ENCODE results near the gene SCFD2. TPM values are rescaled to one million over a fixed set of nuclear protein-coding genes. Genes with fewer than 3 reads are reported as not detected.
"Not testable (repeated sequence)": the region's sequence is repeated elsewhere in the genome, so short reads cannot be mapped to it uniquely, and the experiment has no call there.

Gene SCFD2
- total RNA-seq, 1 donor from 2014 or later, result 46.6 TPM

DNA sequence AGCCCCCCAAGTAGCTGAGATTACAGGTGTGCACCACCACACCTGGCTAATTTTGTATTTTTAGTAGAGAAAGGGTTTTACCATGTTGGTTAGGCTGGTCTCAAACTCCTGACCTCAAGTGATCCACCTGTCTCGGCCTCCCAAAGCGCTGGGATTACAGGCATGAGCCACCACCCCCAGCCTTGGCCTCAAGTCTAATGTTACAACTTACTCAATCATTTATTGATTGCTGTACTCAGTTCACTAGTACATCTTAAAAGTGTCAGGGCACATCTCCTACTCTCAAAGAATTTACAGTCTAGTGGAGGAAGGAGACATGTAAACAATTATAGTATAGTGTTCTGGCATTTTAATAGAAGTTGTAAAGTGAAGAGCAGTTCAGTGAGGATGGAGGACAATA is 19.5 kb downstream of the SCFD2 start:
- not testable (repeated sequence) for DNase-seq (ENCODE audit: low spot score)

DNA sequence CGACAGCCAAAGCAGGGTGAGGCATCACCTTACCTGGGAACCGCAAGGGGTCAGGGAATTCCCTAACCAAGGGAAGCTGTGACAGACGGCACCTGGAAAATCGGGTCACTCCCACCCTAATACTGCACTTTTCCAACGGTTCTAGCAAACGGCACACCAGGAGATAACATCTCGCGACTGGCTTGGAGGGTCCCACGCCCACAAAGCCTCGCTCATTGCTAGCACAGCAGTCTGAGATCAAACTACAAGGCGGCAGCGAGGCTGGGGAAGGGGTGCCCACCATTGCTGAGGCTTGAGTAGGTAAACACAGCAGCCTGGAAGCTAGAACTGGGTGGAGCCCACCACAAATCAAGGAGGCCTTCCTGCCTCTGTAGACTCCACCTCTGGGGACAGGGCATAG is 25.7 kb downstream of the SCFD2 start:
- DNase-seq (ENCODE audit: low spot score), result not testable (repeated sequence)

DNA sequence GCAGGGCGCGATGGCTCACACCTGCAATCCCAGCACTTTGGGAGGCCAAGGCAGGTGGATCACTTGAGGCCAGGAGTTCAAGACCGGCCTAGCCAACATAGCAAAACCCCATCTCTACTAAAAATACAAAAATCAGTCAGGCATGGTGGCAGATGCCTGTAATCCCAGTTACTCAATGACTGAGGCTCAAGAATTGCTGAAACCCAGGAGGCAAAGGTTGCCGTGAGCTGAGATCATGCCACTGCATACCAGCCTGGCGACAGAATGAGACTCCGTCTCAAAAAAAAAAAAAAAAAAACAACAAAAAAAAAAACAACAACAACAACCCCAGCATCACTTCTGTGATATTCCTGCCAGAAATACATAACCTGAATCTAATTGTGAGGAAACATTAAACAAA is 30.9 kb downstream of the SCFD2 start:
- DNase-seq (ENCODE audit: low spot score), result not testable (repeated sequence)

DNA sequence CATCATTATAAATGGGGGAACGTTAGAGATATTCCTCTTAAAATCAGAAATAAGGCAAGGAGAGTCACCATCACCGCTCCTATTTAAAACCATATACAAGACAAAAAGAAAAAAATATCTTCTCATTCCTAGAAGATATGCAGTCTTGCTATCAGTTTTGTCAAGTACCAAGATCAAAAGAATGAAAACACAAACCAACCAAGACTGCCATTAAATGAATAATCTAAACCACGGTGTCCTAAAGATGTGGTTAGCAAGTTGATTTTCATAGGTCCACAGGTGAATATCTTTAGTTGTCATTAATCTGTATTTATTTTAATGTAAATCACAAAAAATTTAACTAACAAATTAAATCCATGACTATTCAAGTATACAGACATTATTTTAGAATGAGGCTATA is 39.3 kb downstream of the SCFD2 start:
- no peak for DNase-seq (ENCODE audit: low spot score)

DNA sequence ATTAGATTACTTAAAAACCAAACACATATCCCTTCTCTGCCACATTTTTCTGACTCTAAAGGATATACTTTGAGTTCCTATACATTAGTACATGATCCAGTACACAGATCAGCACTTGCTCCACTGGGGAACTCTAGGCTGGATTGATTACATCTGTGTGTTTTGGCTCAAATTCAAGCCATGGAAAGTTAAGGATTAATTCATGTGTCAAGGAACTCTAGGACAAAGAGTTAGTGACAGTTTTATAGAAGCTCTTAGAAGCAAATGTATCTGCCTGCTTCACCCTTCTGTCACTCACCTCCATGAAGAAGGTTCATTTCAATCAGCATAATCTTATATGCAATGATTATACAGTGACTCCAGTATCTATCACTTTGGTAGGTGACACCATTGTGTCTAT is 43.2 kb downstream of the SCFD2 start:
- DNase-seq (ENCODE audit: low spot score), result no peak

DNA sequence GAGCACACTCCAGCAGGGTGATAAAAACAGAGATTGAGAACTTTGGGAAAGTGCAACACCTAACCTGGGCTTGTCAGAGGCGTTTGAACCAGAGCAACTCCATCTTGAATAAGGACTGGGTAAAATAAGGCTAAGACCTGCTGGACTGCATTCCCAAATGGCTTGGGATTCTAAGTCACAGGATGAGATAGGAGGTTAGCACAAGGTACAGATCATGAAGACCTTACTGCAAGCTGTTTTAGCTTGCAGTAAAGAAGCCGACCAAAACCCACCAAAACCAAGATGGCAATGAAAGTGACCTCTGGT is 43.9 kb downstream of the SCFD2 start:
- DNase-seq (ENCODE audit: low spot score), result no peak

DNA sequence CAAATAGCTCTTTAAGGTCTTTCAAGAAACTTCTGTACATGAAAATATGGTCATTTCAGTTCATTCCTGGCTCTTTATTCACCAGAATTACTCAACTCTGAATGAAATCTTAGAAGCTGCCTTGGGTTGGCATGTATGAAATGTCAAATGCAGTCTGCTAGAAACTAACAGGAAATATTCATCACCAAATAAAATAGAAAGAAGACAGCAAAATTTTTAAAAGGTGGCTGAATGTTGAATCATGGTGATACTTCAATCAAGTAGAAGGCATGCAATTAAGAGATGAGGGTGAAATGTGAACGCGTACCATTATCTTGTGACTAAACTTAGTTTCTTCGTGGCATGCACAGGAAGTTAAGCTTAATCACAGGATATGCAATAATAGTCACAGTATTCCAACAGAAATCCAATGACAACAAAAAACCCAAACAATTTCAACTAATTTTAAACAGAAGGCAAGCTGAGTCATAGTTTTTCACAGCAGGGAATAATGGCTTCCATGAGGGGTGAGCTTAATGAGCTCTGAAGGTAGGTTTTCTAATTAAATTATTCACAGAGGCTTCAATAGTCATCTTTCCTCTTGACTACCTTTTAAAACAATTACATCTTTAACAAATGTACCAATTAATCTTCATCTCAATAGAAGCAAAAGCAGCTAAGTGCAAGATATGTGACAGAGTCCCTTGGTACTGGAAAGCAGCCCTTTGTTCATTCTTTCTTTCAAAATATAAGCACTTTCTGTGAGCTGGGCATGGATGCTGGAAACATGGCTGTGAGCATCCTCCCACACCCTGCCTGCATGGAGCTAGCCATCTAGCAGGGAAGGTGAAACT is 44.5 kb downstream of the SCFD2 start:
- DNase-seq (ENCODE audit: low spot score), result no peak

DNA sequence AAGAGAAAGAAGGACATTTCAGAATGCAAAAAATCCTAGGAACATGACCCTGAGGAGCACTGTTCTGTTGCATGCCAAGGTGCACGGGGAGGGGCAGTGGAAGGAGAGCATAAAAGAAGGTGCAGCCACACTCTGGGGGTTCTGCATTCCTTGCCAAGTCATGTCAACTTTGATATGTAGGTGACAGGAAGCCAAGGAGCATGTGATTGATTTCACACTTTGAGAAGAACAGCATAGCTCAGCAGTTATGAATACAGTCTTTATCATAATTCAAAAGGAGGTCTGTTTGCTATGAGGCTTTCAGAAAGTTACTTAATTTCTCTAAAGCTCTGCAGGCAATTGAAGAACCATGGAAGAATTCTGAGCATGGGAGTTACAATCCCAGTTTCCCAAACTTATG is 50.6 kb downstream of the SCFD2 start:
- DNase-seq (ENCODE audit: low spot score), result no peak

DNA sequence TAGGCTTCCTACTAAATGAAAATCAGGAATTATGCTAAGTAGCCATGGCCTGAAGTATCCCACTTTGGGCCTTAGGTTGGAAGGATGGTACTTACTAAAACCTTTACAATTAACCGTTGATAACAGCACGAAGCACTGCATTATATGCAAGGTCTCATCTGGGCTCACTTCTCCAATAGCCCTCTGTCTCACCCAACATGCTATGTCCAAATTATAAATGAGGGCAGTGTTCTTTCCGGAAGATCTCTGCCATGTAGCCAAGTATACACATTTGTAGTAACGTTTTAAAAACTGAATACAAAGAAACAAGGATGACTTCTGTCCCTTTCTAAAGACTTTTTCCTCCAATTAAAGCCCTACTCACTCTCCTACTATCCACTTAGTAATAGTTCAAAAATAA is 51.6 kb downstream of the SCFD2 start:
- DNase-seq (ENCODE audit: low spot score), result no peak

DNA sequence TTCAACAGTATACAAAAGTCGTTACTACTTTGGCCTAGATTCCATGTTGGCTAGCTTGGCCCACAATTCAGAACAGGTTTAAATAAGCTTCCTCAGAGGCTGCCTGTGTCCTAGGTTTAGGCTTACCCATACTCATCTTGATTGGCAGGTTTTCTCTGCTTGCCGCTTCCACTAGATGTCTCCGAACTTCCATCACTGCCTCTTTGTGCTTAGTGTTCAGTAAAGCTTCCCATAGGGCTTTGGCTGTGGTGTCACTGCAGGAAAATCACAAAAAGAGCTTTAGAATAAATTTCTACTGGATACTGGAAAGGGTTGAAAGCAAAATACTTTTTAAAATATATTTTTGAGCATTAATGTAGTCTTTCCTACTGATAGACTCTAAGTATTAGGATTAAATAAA is 52.4 kb downstream of the SCFD2 start:
- DNase-seq (ENCODE audit: low spot score), result no peak

DNA sequence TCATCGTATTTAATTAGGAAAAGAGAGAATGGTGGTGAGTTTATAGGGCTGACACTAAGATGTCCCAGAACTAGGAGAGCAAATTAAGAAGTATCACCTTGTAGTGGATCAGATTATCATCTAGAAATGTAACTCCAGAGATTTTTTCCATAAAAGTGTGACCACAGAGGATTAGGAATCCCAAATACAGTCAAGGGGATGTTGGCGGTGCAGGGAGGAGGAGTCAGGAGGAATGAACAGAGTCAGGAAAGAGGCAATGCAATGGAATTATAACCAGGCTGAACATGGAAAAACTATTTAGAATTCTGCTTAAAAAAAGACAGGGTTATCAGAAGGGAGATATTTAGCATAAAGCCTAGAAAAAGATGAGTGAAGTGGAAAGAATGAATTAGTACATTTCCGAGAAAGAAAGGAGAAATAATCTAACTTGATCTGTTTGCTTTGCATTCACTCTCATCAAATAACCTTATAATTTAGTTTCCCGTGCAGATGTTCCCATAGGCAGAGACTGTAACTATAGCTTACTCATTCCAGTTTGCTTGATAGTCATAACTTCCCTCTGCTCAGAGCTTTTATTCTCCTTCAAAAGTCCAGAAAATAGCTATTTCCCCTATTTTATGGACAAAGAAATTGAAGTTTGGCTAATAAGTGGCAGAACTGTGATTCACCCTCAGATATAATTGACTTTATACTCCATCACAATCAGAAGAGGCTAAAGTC is 56.4 kb downstream of the SCFD2 start:
- no peak for DNase-seq (ENCODE audit: low spot score)

DNA sequence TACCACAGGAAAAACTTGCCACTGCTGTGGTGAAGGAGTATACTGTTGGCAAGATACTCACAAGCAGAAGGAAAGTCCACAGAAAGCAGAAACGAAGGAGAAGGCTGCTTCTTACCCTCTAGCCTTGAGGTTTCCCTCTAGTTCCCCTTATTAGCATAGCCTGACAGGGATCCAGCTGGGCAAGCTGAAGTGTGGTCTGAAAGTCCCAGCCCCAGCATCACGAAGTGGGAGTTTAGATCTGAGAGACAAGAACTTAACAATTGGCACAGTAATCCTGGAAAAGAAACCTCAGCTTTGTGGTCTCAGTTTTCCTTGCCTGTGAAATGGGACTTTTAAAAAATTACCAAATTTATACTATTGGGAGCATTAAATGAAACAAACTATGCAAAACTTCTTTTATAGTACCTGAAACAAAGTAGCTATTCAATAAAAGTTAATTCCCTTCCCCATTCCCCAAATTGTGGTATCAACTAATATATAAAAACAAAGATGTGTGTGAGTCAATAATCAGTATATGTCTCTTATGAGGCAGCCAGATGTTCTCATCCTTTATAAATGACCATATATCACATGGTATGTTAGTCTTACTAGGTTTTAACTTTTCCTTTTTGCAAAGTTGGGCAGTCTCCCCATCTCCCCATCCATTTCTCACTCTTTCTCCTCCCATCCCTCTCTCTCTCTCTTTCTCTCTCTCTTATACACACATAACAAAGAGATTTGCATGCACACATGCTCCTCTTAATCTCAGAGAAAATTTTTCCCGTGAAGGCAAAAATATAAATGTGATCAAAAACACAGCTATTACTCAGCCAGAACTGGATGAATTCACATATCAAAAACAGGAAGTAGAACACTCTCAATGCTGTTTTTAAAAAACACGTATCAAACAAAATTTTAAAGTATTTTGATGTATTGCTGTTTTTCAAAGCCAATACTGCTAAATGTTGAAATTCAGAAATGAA is 57.8 kb downstream of the SCFD2 start:
- no peak for DNase-seq (ENCODE audit: low spot score)

DNA sequence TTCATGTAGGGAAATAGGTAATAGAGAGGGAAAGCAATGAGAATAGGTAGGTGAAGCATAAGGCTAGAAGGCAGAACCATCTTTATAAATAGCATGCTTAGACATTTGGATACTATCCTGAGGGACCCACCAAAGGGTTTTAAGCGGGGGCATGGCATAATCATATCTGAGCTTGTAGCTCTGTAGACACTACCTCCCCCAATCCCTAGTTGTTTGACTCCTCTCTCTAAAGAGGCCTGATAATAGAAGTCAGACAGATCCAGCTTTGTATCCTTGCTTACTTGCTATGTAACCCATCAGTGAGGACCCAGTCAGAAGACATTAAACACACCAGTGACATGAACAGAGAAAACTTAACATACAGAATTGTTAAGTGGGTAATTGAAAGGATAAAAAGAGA is 58.7 kb downstream of the SCFD2 start:
- no peak for DNase-seq (ENCODE audit: low spot score)

DNA sequence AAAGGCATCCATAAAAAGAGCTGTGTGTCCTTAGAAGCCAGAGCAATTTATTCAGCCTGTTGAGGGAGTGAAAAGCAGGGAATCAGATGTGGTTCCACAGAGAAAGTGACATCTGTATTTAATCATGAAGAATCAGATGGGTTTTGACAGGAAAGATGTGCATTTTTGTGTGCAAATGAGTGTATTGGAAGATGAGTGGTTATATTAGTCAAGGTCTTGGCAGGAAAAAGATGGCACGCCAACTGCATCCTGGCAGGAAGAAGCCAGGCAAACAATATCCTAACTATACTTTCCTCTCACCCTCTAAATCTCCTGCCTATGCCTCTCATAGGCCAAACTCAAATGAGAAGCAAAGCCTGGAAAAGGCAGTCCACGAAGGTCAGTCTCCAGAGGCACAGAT is 59.1 kb downstream of the SCFD2 start:
- no peak for DNase-seq (ENCODE audit: low spot score)

DNA sequence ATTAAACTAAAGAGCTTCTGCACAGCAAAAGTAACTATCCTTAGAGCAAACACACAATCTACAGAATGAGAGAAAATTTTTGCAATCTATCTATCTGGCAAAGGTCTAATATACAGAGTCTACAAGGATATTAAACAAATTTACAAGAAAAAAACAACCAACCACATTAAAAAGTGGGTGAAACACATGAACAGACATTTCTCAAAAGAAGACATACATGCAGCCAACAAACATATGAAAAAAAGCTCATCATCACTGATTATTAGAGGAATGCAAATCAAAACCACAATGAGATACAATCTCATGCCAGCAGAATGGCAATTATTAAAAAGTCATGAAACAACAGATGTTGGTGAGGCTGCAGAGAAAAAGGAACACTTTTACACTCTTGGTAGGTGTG is 73.7 kb downstream of the SCFD2 start:
- not testable (repeated sequence) for DNase-seq (ENCODE audit: low spot score)

DNA sequence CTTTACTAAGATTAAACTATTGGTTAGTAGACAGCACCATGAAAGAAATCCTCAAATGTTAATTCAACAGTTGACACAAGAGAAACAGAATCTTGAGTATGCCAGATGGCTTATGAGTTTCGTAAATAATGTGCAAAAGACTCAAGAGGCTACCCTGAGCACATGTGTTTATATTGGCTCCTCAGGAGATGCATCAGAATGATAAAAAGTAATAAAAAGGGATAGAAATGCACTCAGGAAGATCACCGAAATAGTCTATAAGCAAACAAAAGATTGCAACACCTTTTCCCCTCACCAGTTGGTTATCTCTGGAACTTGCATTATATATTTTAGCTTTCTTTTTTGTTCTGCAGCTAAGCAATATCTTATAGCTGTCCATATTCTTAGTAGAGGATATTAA is 84.4 kb downstream of the SCFD2 start:
- no peak for DNase-seq (ENCODE audit: low spot score)

DNA sequence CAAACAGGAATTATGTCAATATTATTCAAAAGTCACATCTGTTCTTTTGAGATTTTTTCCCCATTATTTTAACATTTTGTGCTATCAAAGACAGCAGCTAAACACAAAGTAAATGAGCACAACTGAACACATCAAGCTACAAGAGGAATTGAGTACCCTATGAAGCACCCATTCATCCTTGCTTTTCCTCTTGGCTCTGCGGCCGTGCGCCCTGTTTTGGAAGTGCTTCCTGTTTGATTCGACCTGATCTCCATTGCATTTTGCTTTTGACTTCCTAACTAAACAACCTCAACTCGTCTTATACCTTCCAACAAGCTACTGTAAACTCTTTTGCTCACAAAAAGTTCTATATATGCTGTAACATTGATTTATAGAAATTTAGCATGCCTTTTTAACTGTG is 85.0 kb downstream of the SCFD2 start:
- no peak for DNase-seq (ENCODE audit: low spot score)

DNA sequence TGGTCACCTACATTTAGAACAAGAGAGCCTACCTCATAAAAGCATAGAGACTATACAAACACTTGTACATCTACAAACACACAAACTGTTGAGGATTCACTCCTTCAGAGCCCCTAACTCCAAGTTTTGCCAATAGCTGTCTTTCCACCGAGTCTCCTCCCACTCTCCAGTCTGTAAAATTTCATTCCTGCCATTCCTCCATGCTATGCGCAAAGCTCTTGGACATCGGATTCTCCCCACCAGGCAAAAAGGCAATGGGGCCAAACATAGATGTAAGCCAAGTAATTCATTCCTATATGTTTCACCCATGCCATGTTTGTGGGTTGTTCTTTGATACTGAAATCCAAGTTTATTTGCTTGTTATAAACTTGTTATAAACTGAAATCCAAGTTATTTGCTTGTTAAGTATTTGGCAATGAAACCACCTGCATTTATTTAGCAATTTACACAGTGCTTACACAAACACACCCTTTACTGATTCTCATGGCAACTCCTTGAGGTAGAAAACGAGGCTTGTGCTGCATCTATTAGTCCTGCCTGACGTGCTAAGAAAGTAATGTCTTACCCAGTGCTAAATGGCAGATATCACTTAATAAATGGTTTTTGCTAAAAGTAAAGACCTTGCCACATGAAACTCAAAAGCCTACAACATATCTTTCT is 91.1 kb downstream of the SCFD2 start:
- no peak for DNase-seq (ENCODE audit: low spot score)

DNA sequence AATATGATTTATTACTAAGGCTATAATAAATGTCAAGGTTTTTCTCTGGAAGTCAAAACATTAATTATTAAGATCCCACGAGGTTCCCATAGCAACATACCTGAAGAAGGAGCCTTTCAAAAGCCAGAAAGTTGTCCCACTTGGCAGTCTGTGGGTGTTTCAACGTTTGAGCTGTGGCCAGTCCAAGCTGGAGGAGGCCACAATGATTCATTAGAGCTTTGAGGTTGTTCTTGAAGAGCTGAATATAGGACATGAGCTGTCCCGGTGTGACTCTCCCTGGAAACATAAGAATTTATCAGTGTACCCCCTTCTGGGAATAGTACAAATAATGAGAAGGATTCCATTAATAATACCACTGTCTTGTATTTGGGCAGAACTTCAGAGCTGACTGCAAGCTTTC is 92.1 kb downstream of the SCFD2 start:
- DNase-seq (ENCODE audit: low spot score), result no peak

DNA sequence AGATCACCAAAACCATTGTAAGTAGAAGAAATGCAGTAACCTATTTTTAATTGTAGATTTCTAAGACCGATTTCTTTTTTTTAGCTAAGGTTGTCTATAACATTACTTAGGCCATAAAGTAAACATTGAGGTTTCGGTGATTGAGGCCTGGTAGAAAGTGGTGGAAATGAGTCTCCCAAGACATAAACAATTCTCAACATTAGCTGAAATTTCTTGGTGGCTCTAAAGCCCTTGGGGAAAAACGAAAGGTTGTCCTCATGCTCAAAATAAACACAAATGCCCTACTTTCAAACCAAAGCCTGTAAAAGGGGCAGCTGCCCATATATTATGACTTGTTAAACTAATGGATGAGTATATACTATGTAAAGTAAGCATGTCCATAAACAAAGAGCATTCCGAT is 98.8 kb downstream of the SCFD2 start:
- DNase-seq (ENCODE audit: low spot score), result no peak

DNA sequence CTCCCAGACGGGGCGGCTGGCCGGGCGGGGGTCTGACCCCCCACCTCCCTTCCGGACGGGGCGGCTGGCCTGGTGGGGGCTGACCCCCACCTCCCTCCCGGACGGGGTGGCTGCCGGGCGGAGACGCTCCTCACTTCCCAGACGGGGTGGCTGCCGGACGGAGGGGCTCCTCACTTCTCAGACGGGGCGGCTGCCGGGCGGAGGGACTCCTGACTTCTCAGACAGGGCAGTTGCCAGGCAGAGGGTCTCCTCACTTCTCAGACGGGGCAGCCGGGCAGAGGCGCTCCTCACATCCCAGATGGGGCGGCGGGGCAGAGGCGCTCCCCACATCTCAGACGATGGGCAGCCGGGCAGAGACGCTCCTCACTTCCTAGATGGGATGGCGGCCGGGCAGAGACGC is 109.9 kb downstream of the SCFD2 start:
- not testable (repeated sequence) for DNase-seq (ENCODE audit: low spot score)

DNA sequence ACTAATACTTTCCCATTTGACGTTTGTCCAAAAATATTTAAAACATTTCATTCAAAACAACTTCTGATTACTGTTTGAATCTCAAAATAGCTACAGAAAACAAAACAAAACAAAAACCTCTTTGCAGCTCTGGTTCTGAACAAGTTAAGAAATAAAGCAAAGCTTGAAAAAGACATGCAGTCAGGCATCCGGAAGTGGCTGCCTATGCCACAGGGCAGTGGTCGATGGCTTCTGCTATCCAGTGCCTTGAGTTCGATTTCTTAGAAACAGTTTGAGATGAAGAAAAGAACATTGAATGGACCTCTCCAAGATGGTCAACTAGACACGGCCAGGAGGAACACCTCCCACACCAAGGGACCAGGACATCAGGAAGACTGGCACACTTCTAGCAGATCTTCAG is 125.3 kb downstream of the SCFD2 start:
- DNase-seq (ENCODE audit: low spot score), result no peak
